Measurements from ENCODE around the gene ARHGEF7.

- no peak for TF ChIP-seq POLR2AphosphoS5 (IDR thresholded peaks at IDR 0.05; ENCODE audit: low read depth, low read length)
- no peak for TF ChIP-seq REST (IDR thresholded peaks at IDR 0.05; ENCODE audit: low read depth)
- no peak for TF ChIP-seq TCF7L2 (IDR thresholded peaks at IDR 0.05; ENCODE audit: borderline replicate concordance, extremely low read depth, insufficient read depth, insufficient read length)
- no peak for TF ChIP-seq EZH2phosphoT487 (IDR thresholded peaks at IDR 0.05; ENCODE audit: borderline replicate concordance)
- TF ChIP-seq POLR2A (IDR thresholded peaks at IDR 0.05; ENCODE audit: borderline replicate concordance, extremely low read depth, insufficient read depth, insufficient read length), result no peak
- no peak for TF ChIP-seq CTCF (IDR thresholded peaks at IDR 0.05 in 2 of 3, conservative IDR thresholded peaks at IDR 0.05 in 1 of 3; ENCODE audit: borderline replicate concordance in 1 of 3, insufficient read depth in 1 of 3, low read depth in 2 of 3, low read length in 2 of 3)
- TF ChIP-seq RAD21 (IDR thresholded peaks at IDR 0.05; ENCODE audit: low read depth), result no peak
These were observed 16.5 kb downstream of the ARHGEF7 start for GRCh38 chr13:111131611-111132010.
